Mononuclear cell (primary cell): ENCODE data around the gene AGO4. TPM values are rescaled to one million over a fixed set of nuclear protein-coding genes. Genes with fewer than 3 reads are reported as not detected.
"Not testable (repeated sequence)": the region's sequence is repeated elsewhere in the genome, so short reads cannot be mapped to it uniquely, and the experiment has no call there.

Experiments
- H3K27me3 ChIP-seq: 2 replicates; pipeline ENCODE4 v1.6.0; 2011; ENCODE audit warnings: low read length, control low read depth; ENCODE audit not compliant: insufficient read depth
- H3K4me1 ChIP-seq: 2 replicates; pipeline ENCODE4 v1.5.1; 2011; ENCODE audit warnings: mild to moderate bottlenecking, low read length, control low read depth; ENCODE audit not compliant: insufficient read depth
- H3K4me3 ChIP-seq: 2 replicates; pipeline ENCODE4 v1.5.1; 2011; ENCODE audit warnings: mild to moderate bottlenecking, low read length, moderate library complexity
- H3K9me3 ChIP-seq: 2 replicates; pipeline ENCODE4 v1.5.1; 2011; ENCODE audit warnings: low read depth, mild to moderate bottlenecking, control low read depth, low read length
- total RNA-seq: library from RNA; depleted of rRNA; stranded (reverse); fragments of >200 nt; gene quantifications from one replicate; pipeline ENCODE4 v1.2.3, GENCODE V29; 2012

Gene AGO4
- total RNA-seq, 1 donor = 22.2 TPM

DNA sequence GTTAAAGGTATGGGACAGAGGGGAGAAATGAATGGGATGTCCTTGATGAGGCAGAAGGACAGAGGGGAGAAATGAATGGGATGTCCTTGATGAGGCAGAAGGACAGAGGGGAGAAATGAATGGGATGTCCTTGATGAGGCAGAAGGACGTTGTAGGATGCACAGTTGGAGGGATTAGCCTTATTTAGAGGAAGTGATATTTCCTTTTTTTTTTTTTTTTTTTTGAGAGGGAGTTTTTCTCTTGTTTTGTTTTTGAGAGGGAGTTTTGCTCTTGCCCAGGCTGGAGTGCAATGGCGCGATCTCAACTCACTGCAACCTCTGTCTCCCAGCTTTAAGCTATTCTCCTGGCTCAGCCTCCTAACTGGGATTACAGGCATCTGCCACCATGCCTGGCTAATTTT lies 81.2 kb downstream of the AGO4 start:
- peaks cover 65% of the 10 kb centered on the region for H3K4me1 ChIP-seq
- H3K9me3 ChIP-seq, H3K27me3 ChIP-seq, H3K4me3 ChIP-seq: not testable (repeated sequence)

DNA sequence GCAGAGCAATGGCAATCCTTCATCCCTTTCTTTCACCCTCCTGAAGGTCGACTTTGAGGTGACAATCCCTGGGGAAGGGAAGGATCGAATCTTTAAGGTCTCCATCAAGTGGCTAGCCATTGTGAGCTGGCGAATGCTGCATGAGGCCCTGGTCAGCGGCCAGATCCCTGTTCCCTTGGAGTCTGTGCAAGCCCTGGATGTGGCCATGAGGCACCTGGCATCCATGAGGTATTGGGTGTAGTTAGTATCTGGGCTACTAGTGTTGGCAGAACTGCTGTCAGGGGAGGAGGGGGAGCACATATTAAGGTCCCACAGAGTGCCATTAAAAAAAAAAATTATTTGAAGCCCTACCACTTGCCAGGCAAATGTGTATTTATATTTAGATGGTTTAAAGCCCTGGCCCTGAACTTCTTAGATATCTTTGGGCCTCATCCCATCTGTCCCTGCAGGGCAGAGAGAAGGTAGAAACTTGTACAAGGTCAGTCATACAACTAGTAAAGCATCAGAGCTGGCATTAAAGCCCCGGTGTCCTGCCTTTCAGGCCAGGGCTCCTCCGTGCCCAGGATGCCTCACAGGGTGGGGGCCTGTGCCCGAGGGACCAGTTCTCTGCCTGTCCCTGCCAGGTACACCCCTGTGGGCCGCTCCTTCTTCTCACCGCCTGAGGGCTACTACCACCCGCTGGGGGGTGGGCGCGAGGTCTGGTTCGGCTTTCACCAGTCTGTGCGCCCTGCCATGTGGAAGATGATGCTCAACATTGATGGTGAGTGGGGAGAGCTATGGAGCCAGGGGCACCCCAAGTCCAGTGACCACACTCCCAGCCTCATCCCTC lies 85.4 kb downstream of the AGO4 start:
- no peaks in the 10 kb centered on the region for H3K9me3 ChIP-seq
- peaks cover 36% of the 10 kb centered on the region for H3K4me1 ChIP-seq
- H3K27me3 ChIP-seq = no peaks in the 10 kb centered on the region
- no peak overlapping the region for H3K4me3 ChIP-seq

DNA sequence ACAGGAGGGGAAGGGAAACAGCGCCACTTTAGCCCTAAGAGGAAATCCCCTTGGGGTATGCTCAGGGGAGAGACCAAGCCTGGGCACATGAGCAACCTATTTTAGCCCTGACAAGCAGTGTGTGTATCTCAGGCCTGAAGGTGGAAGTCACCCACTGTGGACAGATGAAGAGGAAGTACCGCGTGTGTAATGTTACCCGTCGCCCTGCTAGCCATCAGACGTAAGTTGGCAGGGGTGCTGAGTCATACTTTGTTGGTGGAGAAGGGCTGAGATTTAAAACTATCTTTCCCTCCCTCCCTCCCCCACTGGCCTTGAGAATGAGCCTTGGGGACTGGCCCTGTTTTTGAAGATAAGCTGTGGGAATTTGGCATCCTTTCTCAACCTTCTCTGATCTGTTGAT lies 86.4 kb downstream of the AGO4 start:
- Histone ChIP-seq H3K4me3 (no peak overlapping the region), H3K27me3 (no peaks in the 10 kb centered on the region), H3K4me1 (peaks cover 32% of the 10 kb centered on the region), H3K9me3 (no peaks in the 10 kb centered on the region)

DNA sequence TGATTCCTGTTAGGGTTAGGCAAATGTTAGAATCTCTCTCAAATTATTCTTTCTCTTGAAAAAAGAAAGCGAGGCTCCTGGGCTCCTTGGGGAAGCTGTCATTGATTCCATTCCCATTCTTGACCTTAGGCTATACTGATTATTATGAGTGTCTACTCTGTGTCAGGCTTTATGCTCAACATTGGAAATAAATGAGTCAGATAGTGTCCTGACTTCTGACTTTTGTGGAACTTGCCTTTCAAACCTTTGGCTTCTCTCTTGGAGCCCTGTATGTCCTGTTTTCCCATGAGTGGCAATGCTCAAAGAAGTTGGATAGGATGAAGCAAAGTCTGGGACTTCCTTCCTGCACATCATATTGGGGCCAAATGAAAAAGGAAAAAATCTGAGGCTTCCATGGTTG lies 86.8 kb downstream of the AGO4 start:
- H3K4me3 ChIP-seq = no peak overlapping the region
- H3K4me1 ChIP-seq = peaks cover 33% of the 10 kb centered on the region
- no peaks in the 10 kb centered on the region for H3K9me3 ChIP-seq
- no peaks in the 10 kb centered on the region for H3K27me3 ChIP-seq

DNA sequence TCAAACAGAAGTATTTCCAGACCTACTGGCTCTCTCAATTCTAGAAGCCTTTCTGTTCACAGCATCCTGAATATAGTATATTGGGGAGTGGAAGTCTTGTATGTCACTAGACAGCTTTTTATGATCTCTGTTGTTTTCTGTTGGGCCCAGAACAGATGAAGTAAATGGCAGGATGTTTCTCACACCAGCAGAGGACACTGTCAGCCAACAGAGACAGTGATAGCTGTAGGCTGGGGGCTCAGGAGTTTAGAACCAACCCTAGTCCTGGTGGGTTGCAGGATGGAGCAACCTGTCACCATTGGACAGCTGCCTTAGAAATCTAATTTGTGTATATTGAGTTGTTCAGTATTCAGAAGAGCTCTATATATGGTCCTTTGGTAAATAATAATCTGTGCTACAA lies 92.1 kb downstream of the AGO4 start:
- H3K9me3 ChIP-seq = no peaks in the 10 kb centered on the region
- H3K4me1 ChIP-seq = peaks cover 18% of the 10 kb centered on the region
- H3K27me3 ChIP-seq = no peaks in the 10 kb centered on the region
- H3K4me3 ChIP-seq = no peak overlapping the region

DNA sequence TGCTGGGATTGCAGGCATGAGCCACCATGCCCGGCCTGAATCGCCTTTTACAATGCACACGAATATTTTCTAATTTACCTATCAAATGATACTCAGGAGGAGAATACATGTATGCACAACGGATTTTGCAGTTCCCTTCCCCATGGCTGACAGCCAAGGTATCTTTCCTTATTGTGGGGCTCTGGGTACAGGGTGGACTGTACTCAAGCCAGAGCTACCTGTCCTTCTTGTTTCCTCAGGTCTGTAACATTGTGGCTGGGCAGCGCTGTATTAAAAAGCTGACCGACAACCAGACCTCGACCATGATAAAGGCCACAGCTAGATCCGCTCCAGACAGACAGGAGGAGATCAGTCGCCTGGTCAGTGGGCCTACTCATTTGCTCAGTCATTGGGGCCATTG lies 93.4 kb downstream of the AGO4 start:
- H3K27me3 ChIP-seq = no peaks in the 10 kb centered on the region
- H3K4me1 ChIP-seq = peaks cover 14% of the 10 kb centered on the region
- H3K9me3 ChIP-seq = no peaks in the 10 kb centered on the region
- no peak overlapping the region for H3K4me3 ChIP-seq

DNA sequence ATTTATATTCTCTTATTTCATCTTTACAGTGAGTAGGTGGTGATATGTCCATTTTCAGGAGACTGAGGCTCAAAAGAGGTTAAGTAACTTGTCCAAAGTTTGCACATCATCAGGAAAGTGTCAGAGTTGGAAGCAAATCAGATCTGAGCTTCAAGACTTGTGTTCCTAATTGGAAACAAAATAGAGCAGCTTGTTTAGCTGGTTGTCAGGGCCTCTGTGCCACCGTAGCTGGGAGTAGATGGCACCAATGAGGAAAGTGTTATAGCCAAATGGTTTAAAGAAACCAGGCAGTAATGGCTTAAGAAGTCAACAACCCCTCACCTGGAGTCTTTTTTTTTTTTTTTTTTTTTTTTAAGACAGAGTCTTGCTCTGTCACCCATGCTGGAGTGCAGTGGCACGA lies 94.9 kb downstream of the AGO4 start:
- Histone ChIP-seq H3K4me3 (no peak overlapping the region), H3K27me3 (no peaks in the 10 kb centered on the region), H3K4me1 (peaks cover 14% of the 10 kb centered on the region), H3K9me3 (no peaks in the 10 kb centered on the region)

Other genes with a start within 250 kb of the AGO4 start
- 0.52 TPM for gene TFAP2E, start 234.7 kb upstream of the AGO4 start, total RNA-seq
- gene PSMB2, start 166.5 kb upstream of the AGO4 start, total RNA-seq = 17.2 TPM
- gene C1orf216, start 89.1 kb upstream of the AGO4 start, total RNA-seq = 1.8 TPM
- gene CLSPN, start 38.0 kb upstream of the AGO4 start, total RNA-seq = 0.73 TPM
- 19.0 TPM for gene AGO1, start 75.2 kb downstream of the AGO4 start, total RNA-seq
- gene AGO3, start 123.1 kb downstream of the AGO4 start, total RNA-seq = 19.5 TPM